HEK293 (cell line): ENCODE data around the gene ATXN2.

ENCODE experiments used
- CTCF ChIP-seq: fragments of 450-650 bp; formaldehyde crosslinking; IDR thresholded peaks from 2 replicates; pipeline ENCODE4 v1.5.1; 2016; ENCODE audit warnings: missing biosample characterization, missing genetic modification characterization
- PBX3 ChIP-seq: sonication (generic); formaldehyde crosslinking; IDR thresholded peaks from 2 replicates; pipeline ENCODE4 v1.8.1; 2022; ENCODE audit warnings: mild to moderate bottlenecking, moderate library complexity, missing genetic modification reagents
- REPIN1 ChIP-seq: fragments of 450-650 bp; formaldehyde crosslinking; IDR thresholded peaks from 2 replicates; pipeline ENCODE4 v1.5.1; 2017; ENCODE audit warnings: missing biosample characterization, missing genetic modification characterization, low read depth
- ZBTB21 ChIP-seq: fragments of 450-650 bp; formaldehyde crosslinking; IDR thresholded peaks from 2 replicates; pipeline ENCODE4 v1.5.1; 2017; ENCODE audit warnings: missing biosample characterization, missing genetic modification characterization
- ZBTB26 ChIP-seq: fragments of 450-650 bp; formaldehyde crosslinking; optimal IDR thresholded peaks from 2 replicates; pipeline ENCODE3; 2016; ENCODE audit warnings: missing biosample characterization, mild to moderate bottlenecking, missing genetic modification characterization
- ZNF555 ChIP-seq: fragments of 450-650 bp; formaldehyde crosslinking; conservative IDR thresholded peaks from 2 replicates; pipeline ENCODE4 v1.5.1; 2017; ENCODE audit warnings: missing biosample characterization, mild to moderate bottlenecking, missing genetic modification characterization, inconsistent platforms

- TF ChIP-seq PBX3 (no peak), ZBTB21 (no peak), ZNF555 (tag by site-specific recombination) (no peak), REPIN1 (no peak), CTCF (no peak), ZBTB26 (tag by site-specific recombination) (no peak)
Observed at GRCh38 chr12:111411185-111411764, 187.8 kb downstream of the ATXN2 start.
